Adrenal gland (tissue), 5 donors: ENCODE measurements around the gene KPNA3.
A peak's percentile ranks its signal among the peaks of the same experiment; 100 is the strongest.

ENCODE experiments used
- POLR2A ChIP-seq, 2 donors: fragments of 450-650 bp; IDR thresholded peaks; one replicate each; pipeline ENCODE4 v1.6.1; 2017; ENCODE audit warnings: antibody characterized with exemption in 2 of 2, mild to moderate bottlenecking in 2 of 2, moderate library complexity in 1 of 2
- TF ChIP-seq, protein P1 (sequence below), 6 experiments: fragments of 450-650 bp in 4 of 6; fragments of 200-600 bp in 2 of 6; sonication (generic) in 1 of 6; IDR thresholded peaks; 1 replicate in 5 of 6; 2 replicates in 1 of 6; pipeline versions ENCODE4 v1.5.1 to v1.8.0; 2016 to 2021; ENCODE audit warnings: antibody characterized with exemption in 6 of 6, mild to moderate bottlenecking in 2 of 6, moderate library complexity in 1 of 6
- donor health status: DM: no; HTN: no; CAD: no.

DNA sequence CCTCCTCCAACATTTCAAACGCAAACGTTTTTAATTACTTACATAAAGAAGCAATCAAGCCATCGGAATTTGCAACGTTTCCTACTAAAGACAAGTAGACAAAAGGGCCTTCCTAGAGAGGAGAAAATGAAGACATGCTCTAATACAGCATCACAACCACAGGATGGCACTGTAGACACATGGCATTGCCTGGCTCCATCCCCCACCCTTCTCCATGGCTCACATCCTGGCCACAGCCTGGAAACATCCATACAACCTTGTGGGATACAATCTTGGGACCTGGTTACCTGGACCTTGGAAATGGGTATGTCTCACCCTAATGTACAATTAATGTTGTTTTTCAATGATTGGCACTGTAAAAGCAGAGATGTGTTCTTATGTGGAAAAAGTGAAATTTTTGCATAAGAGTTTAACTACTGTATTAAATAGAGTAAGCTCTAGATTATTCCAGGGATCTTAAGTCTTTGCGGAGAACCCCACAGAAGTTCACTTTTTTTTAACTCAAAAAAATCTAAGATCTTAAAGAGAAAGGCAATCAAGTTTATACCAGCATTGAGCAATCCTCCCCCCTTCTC lies 122.7 kb downstream of the KPNA3 start:
- TF ChIP-seq, protein P1, sequence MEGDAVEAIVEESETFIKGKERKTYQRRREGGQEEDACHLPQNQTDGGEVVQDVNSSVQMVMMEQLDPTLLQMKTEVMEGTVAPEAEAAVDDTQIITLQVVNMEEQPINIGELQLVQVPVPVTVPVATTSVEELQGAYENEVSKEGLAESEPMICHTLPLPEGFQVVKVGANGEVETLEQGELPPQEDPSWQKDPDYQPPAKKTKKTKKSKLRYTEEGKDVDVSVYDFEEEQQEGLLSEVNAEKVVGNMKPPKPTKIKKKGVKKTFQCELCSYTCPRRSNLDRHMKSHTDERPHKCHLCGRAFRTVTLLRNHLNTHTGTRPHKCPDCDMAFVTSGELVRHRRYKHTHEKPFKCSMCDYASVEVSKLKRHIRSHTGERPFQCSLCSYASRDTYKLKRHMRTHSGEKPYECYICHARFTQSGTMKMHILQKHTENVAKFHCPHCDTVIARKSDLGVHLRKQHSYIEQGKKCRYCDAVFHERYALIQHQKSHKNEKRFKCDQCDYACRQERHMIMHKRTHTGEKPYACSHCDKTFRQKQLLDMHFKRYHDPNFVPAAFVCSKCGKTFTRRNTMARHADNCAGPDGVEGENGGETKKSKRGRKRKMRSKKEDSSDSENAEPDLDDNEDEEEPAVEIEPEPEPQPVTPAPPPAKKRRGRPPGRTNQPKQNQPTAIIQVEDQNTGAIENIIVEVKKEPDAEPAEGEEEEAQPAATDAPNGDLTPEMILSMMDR (IDR thresholded peaks at IDR 0.05) = peak; percentile 49 to 88 (median 77)
- no peak for TF ChIP-seq POLR2A (IDR thresholded peaks at IDR 0.05)
